Panc1 (cell line): ENCODE data around the gene DEDD2. TPM values are rescaled to one million over a fixed set of nuclear protein-coding genes. Genes with fewer than 3 reads are reported as not detected.

Experiments used
- ATAC-seq: fragments of 200-7000 bp; cut with Tn5 transposase; 2 replicates; pipeline ENCODE4 v1.9.1; 2020; ENCODE audit warnings: mild to moderate bottlenecking, moderate library complexity
- BruUV-seq: library from RNA; stranded (reverse); fragments of 400-500 nt; replicated peaks from 2 replicates; lab custom pipeline; 2021; lab: Mats Ljungman, UMichigan
- CTCF ChIA-PET: fragments of 300-600 bp; sonication (Branson Sonifier 250); formaldehyde crosslinking; loops from one replicate; lab custom pipeline; 2022; ENCODE audit warnings: antibody characterized with exemption; lab: Charles Lee
- POLR2A ChIA-PET: fragments of 300-600 bp; sonication (Branson Sonifier 250); formaldehyde crosslinking; loops from one replicate; lab custom pipeline; 2022; ENCODE audit warnings: antibody characterized with exemption; lab: Charles Lee
- DNase-seq: peaks from one replicate; pipeline ENCODE4 v3.0.0-alpha.2; 2010; ENCODE audit warnings: low read depth, low spot score
- H3K27ac ChIP-seq: 2 replicates; pipeline ENCODE4 v1.5.1; 2011; ENCODE audit warnings: mild to moderate bottlenecking, low read length, inconsistent platforms
- H3K27me3 ChIP-seq: fragments of 200-500 bp; sonication (Bioruptor generic); 2 replicates; pipeline ENCODE4 v1.6.0; 2014; ENCODE audit warnings: low read length, inconsistent platforms; ENCODE audit not compliant: control insufficient read depth, insufficient read depth
- H3K36me3 ChIP-seq: fragments of 200-500 bp; sonication (Bioruptor generic); 2 replicates; pipeline ENCODE4 v1.5.1; 2014; ENCODE audit warnings: inconsistent platforms, mild to moderate bottlenecking, low read length, moderate library complexity; ENCODE audit not compliant: control insufficient read depth, insufficient read depth
- H3K4me1 ChIP-seq: 2 replicates; pipeline ENCODE4 v1.5.1; 2011; ENCODE audit warnings: inconsistent platforms, mild to moderate bottlenecking, low read length, moderate library complexity; ENCODE audit not compliant: control insufficient read depth, insufficient read depth
- H3K4me3 ChIP-seq, 2 experiments: 2 replicates each; pipeline ENCODE4 v1.5.1; 2011 to 2012; ENCODE audit warnings: low read depth in 2 of 2, low read length in 2 of 2, mild to moderate bottlenecking in 2 of 2, inconsistent platforms in 1 of 2, moderate library complexity in 1 of 2
- H3K9me3 ChIP-seq: fragments of 200-500 bp; sonication (Bioruptor generic); 2 replicates; pipeline ENCODE4 v1.5.1; 2014; ENCODE audit warnings: low read depth, mild to moderate bottlenecking, inconsistent platforms, low read length, moderate library complexity; ENCODE audit not compliant: control insufficient read depth, insufficient read depth
- POLR2AphosphoS5 ChIP-seq: IDR thresholded peaks from 2 replicates; pipeline ENCODE4 v1.6.1; 2012; ENCODE audit warnings: mild to moderate bottlenecking, low read depth, low read length, moderate library complexity
- SIN3A ChIP-seq: IDR thresholded peaks from 2 replicates; pipeline ENCODE4 v1.6.1; 2012; ENCODE audit warnings: low read depth, mild to moderate bottlenecking, low read length, moderate library complexity, borderline replicate concordance; ENCODE audit not compliant: insufficient read depth
- TCF7L2 ChIP-seq: IDR thresholded peaks from 2 replicates; pipeline ENCODE4 v1.6.1; 2011; ENCODE audit warnings: mild to moderate bottlenecking, low read depth, low read length, inconsistent platforms
- in situ Hi-C: cut with HindIII; loops from 2 replicates; pipeline ENCODE4 v1.10.0; 2016; ENCODE audit warnings: low sequenced_read_pairs, low pct_unique_long_range_greater_than_20kb
- intact Hi-C: fragments of 100-400 bp; cut with micrococcal nuclease; formaldehyde crosslinking; loops from one replicate; pipeline ENCODE4 v1.10.0; 2022; ENCODE audit not compliant: unreplicated experiment
- total RNA-seq: library from RNA; stranded (reverse); gene quantifications from one replicate; pipeline ENCODE4 v1.2.1, GENCODE V29; 2021; ENCODE audit not compliant: unreplicated experiment
- TF ChIP-seq, protein P1 (sequence below): fragments of 450-650 bp; IDR thresholded peaks from 2 replicates; pipeline ENCODE4 v1.5.1; 2017; ENCODE audit warnings: mild to moderate bottlenecking
- TF ChIP-seq, protein P2 (sequence below), 2 experiments: IDR thresholded peaks; 2 replicates each; pipeline ENCODE4 v1.6.1; 2011 to 2012; ENCODE audit warnings: low read depth in 2 of 2, control low read depth in 1 of 2, low read length in 1 of 2, mild to moderate bottlenecking in 1 of 2, moderate library complexity in 1 of 2; ENCODE audit not compliant: insufficient read depth in 1 of 2

The DEDD2 gene
- total RNA-seq, 1 experiment from 2014 or later, result 13.2 TPM

DNA sequence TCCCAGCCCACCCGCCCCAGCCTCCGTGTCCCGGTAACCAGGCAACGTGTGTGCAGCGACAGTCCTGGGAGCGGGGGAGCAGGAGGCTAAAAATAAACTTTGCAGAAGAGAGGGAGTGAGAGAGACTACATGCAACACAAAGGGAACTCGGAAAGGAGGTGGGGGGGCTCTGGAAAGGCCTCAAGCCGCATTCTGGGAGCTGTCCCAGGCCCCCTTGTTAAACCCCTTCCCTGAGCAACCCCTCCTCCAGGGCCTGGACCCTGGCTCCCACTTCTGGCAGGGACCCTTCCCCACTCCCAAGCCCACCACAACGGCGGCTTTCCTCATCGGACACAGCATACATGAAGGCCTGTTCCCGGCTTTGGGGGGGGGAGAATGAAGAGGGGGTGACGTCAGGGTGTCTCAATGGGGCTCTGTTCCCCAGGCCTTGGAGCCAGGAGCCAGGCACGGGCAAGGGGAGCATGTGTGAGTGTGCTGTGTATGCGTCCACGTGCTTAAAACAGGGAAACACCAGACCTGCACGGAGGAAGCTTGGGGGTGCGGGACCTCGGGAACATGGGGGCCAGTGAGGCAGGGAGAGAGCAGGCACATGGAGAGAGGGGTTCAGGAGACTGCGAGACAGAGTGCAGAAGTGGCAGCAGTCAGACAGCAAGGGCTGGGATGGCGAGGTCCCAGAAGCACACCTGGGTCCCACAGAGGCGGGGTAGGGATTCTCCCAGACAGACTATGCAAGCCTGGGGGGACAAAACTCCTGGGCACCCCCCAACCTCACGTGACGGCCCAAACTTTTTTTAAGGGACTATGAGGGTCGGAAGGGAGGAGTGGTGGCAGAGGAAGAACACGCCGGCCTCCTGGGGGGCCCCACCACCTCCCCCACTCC is 35.1 kb upstream of the DEDD2 start:
- CTCF ChIA-PET, result no interaction called here
- no peak for ATAC-seq

GRCh38 chr19:42251572-42252358 is 34.3 kb upstream of the DEDD2 start:
- ChIA-PET POLR2A (interaction anchor here (0.6 kb wide), 1 partner anchor 89 kb away, joined by 13 read pairs; no protein-coding TSS in a partner anchor), CTCF (no interaction called here)
- intact Hi-C loops, result no loop called here
- no peak for ATAC-seq
- H3K4me1 ChIP-seq, result peaks cover 33% of the 10 kb centered on the region
- peak overlapping the region; percentile 84 for H3K27ac ChIP-seq
- no peaks in the 10 kb centered on the region for H3K27me3 ChIP-seq
- TF ChIP-seq SIN3A, result no peak
- TF ChIP-seq POLR2AphosphoS5, result no peak
- TF ChIP-seq, protein P1, sequence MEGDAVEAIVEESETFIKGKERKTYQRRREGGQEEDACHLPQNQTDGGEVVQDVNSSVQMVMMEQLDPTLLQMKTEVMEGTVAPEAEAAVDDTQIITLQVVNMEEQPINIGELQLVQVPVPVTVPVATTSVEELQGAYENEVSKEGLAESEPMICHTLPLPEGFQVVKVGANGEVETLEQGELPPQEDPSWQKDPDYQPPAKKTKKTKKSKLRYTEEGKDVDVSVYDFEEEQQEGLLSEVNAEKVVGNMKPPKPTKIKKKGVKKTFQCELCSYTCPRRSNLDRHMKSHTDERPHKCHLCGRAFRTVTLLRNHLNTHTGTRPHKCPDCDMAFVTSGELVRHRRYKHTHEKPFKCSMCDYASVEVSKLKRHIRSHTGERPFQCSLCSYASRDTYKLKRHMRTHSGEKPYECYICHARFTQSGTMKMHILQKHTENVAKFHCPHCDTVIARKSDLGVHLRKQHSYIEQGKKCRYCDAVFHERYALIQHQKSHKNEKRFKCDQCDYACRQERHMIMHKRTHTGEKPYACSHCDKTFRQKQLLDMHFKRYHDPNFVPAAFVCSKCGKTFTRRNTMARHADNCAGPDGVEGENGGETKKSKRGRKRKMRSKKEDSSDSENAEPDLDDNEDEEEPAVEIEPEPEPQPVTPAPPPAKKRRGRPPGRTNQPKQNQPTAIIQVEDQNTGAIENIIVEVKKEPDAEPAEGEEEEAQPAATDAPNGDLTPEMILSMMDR, result no peak
- TF ChIP-seq TCF7L2, result no peak
- TF ChIP-seq, protein P2, sequence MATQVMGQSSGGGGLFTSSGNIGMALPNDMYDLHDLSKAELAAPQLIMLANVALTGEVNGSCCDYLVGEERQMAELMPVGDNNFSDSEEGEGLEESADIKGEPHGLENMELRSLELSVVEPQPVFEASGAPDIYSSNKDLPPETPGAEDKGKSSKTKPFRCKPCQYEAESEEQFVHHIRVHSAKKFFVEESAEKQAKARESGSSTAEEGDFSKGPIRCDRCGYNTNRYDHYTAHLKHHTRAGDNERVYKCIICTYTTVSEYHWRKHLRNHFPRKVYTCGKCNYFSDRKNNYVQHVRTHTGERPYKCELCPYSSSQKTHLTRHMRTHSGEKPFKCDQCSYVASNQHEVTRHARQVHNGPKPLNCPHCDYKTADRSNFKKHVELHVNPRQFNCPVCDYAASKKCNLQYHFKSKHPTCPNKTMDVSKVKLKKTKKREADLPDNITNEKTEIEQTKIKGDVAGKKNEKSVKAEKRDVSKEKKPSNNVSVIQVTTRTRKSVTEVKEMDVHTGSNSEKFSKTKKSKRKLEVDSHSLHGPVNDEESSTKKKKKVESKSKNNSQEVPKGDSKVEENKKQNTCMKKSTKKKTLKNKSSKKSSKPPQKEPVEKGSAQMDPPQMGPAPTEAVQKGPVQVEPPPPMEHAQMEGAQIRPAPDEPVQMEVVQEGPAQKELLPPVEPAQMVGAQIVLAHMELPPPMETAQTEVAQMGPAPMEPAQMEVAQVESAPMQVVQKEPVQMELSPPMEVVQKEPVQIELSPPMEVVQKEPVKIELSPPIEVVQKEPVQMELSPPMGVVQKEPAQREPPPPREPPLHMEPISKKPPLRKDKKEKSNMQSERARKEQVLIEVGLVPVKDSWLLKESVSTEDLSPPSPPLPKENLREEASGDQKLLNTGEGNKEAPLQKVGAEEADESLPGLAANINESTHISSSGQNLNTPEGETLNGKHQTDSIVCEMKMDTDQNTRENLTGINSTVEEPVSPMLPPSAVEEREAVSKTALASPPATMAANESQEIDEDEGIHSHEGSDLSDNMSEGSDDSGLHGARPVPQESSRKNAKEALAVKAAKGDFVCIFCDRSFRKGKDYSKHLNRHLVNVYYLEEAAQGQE (IDR thresholded peaks at IDR 0.05; ENCODE audit: insufficient read depth in 1 of 2, low read depth in 2 of 2, low read length in 1 of 2), result no peak
- H3K36me3 ChIP-seq, result no peaks in the 10 kb centered on the region; the same call in 1 of the 2 replicates
- H3K4me3 ChIP-seq, result peak overlapping the region; percentile 11 to 66; a peak in 3 of 4 replicates
- H3K9me3 ChIP-seq, result no peaks in the 10 kb centered on the region
- BruUV-seq, result TSS peak; percentile 53
- no peak for DNase-seq
- in situ Hi-C loops, result no loop called here

More for the DNA sequence above, 35.1 kb upstream of the DEDD2 start:
- POLR2A ChIA-PET, result interaction anchor here (0.6 kb wide), 1 partner anchor 59 kb away, joined by 3 read pairs; no protein-coding TSS in a partner anchor
- TF ChIP-seq, protein P1, result no peak
- TF ChIP-seq POLR2AphosphoS5, result no peak; the same call in 1 of the 2 replicates
- peak overlapping the region; percentile 84 for H3K27ac ChIP-seq
- peak overlapping the region; percentile 57 to 66 for H3K4me3 ChIP-seq
- H3K9me3 ChIP-seq, result no peaks in the 10 kb centered on the region
- H3K4me1 ChIP-seq, result peaks cover 29% of the 10 kb centered on the region
- no peaks in the 10 kb centered on the region; the same call in 1 of the 2 replicates for H3K36me3 ChIP-seq
- H3K27me3 ChIP-seq, result no peaks in the 10 kb centered on the region
- DNase-seq, result no peak
- intact Hi-C loops, result no loop called here
- BruUV-seq, result no TSS peak
- in situ Hi-C loops, result no loop called here
